Panc1 (cell line): ENCODE results near the gene UNC93B1.

Experiments used
- CTCF ChIP-seq: fragments of 450-650 bp; IDR thresholded peaks from 2 replicates; pipeline ENCODE4 v1.5.1; 2017; ENCODE audit warnings: mild to moderate bottlenecking
- POLR2AphosphoS5 ChIP-seq: IDR thresholded peaks from 2 replicates; pipeline ENCODE4 v1.6.1; 2012; ENCODE audit warnings: mild to moderate bottlenecking, low read depth, low read length, moderate library complexity
- REST ChIP-seq, 2 experiments: IDR thresholded peaks; 2 replicates each; pipeline ENCODE4 v1.6.1; 2011 to 2012; ENCODE audit warnings: low read depth in 2 of 2, control low read depth in 1 of 2, low read length in 1 of 2, mild to moderate bottlenecking in 1 of 2, moderate library complexity in 1 of 2; ENCODE audit not compliant: insufficient read depth in 1 of 2
- SIN3A ChIP-seq: IDR thresholded peaks from 2 replicates; pipeline ENCODE4 v1.6.1; 2012; ENCODE audit warnings: low read depth, mild to moderate bottlenecking, low read length, moderate library complexity, borderline replicate concordance; ENCODE audit not compliant: insufficient read depth
- TCF7L2 ChIP-seq: IDR thresholded peaks from 2 replicates; pipeline ENCODE4 v1.6.1; 2011; ENCODE audit warnings: mild to moderate bottlenecking, low read depth, low read length, inconsistent platforms

DNA sequence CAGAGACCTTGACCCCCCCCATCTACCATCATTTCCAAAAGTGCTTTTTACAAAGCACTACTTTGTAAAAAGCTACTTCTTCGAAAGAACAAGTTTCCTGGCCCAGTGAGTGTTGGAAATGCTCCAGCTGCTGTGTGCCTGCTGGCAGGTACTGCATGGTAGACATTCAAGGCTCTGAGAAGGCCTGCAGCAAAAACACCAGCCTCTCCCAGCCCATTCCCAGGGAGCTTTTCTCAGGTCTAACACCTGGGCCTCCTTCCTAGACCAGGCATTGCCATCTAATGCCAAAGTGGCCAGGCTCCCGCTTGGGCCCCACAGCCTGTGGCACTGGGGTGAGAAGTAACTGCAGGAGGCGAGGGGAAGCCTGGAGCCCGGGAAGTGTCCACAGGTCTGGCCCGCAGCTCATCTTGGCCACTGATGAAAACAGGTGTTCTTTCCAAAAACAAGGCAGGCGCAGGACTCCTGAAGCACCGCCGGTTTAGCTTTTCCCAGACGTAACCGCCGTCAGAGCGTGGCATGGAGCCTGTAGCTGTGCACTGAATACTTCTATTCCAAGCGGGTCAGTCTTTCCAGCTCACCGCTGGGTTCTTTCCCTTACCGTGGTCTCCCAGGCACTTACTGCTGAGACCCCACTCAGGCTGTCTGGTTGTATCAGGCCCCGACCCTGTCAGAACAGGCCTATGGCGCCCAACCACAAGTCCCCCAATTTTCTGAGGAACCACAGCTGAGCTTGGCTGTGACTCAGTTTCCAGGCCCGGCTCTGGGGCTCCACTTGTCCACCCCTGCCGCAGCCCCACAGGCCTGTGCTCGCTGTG is 33.7 kb upstream of the UNC93B1 start:
- TF ChIP-seq POLR2AphosphoS5 (no peak; the same call in none of the 2 replicates), CTCF (no peak), REST (IDR thresholded peaks at IDR 0.05; ENCODE audit: insufficient read depth in 1 of 2, low read depth in 2 of 2, low read length in 1 of 2) (no peak), TCF7L2 (no peak), SIN3A (no peak)
